ENCODE results near the gene RHEB. TPM values are rescaled to one million over a fixed set of nuclear protein-coding genes. Genes with fewer than 3 reads are reported as not detected.

Gene RHEB
- total RNA-seq, 1 experiment from 2014 or later = 123 TPM

- no peak overlapping the region for H3K27ac Mint-ChIP-seq (ENCODE audit: unreplicated experiment)
- intact Hi-C loops (cut with micrococcal nuclease; ENCODE audit: unreplicated experiment) = no loop called here
- H3K27me3 Mint-ChIP-seq (ENCODE audit: unreplicated experiment) = no peaks in the 10 kb centered on the region
- CTCF ChIA-PET = no interaction called here
- peaks cover 51% of the 10 kb centered on the region for H3K4me1 Mint-ChIP-seq (ENCODE audit: low read depth, unreplicated experiment)
- BruUV-seq (replicated peaks) = no TSS peak
- TF ChIP-seq CTCF (IDR thresholded peaks at IDR 0.05; ENCODE audit: unreplicated experiment) = no peak
- H3K36me3 Mint-ChIP-seq (ENCODE audit: insufficient read depth, unreplicated experiment) = peaks cover 6% of the 10 kb centered on the region
- no peaks in the 10 kb centered on the region for H3K9me3 Mint-ChIP-seq (ENCODE audit: low read depth, unreplicated experiment)
- no peak overlapping the region for H3K4me3 Mint-ChIP-seq (ENCODE audit: low read depth, unreplicated experiment)
- DNase-seq = no peak
Observed at GRCh38 chr7:151501676-151502075, 18.0 kb downstream of the RHEB start.

GRCh38 chr7:151498495-151498894 is 21.2 kb downstream of the RHEB start:
- Mint-ChIP-seq H3K36me3 (ENCODE audit: insufficient read depth, unreplicated experiment) (peaks cover 6% of the 10 kb centered on the region), H3K27me3 (ENCODE audit: unreplicated experiment) (no peaks in the 10 kb centered on the region), H3K4me1 (ENCODE audit: low read depth, unreplicated experiment) (peaks cover 78% of the 10 kb centered on the region), H3K9me3 (ENCODE audit: low read depth, unreplicated experiment) (no peaks in the 10 kb centered on the region), H3K27ac (ENCODE audit: unreplicated experiment) (no peak overlapping the region), H3K4me3 (ENCODE audit: low read depth, unreplicated experiment) (peak overlapping the region; percentile 2)
- no TSS peak for BruUV-seq (replicated peaks)
- intact Hi-C loops (cut with micrococcal nuclease; ENCODE audit: unreplicated experiment) = no loop called here
- TF ChIP-seq CTCF (IDR thresholded peaks at IDR 0.05; ENCODE audit: unreplicated experiment) = no peak
- DNase-seq = no peak
- CTCF ChIA-PET = interaction anchor here (0.6 to 1.2 kb wide), 3 partner anchors 23 to 137 kb away, joined by 3 to 5 read pairs (median 3); no protein-coding TSS in a partner anchor

GRCh38 chr7:151497306-151497871 is 22.3 kb downstream of the RHEB start:
- BruUV-seq (replicated peaks) = no TSS peak
- Mint-ChIP-seq H3K27ac (ENCODE audit: unreplicated experiment) (no peak overlapping the region), H3K4me3 (ENCODE audit: low read depth, unreplicated experiment) (no peak overlapping the region), H3K4me1 (ENCODE audit: low read depth, unreplicated experiment) (peaks cover 79% of the 10 kb centered on the region), H3K27me3 (ENCODE audit: unreplicated experiment) (no peaks in the 10 kb centered on the region), H3K9me3 (ENCODE audit: low read depth, unreplicated experiment) (no peaks in the 10 kb centered on the region), H3K36me3 (ENCODE audit: insufficient read depth, unreplicated experiment) (peaks cover 6% of the 10 kb centered on the region)
- CTCF ChIA-PET = no interaction called here
- intact Hi-C loops (cut with micrococcal nuclease; ENCODE audit: unreplicated experiment) = no loop called here
- no peak for DNase-seq
- TF ChIP-seq CTCF (IDR thresholded peaks at IDR 0.05; ENCODE audit: unreplicated experiment) = no peak

- Mint-ChIP-seq H3K27ac (ENCODE audit: unreplicated experiment) (no peak overlapping the region), H3K36me3 (ENCODE audit: insufficient read depth, unreplicated experiment) (peaks cover 5% of the 10 kb centered on the region), H3K4me1 (ENCODE audit: low read depth, unreplicated experiment) (peaks cover 80% of the 10 kb centered on the region), H3K27me3 (ENCODE audit: unreplicated experiment) (no peaks in the 10 kb centered on the region), H3K9me3 (ENCODE audit: low read depth, unreplicated experiment) (no peaks in the 10 kb centered on the region), H3K4me3 (ENCODE audit: low read depth, unreplicated experiment) (no peak overlapping the region)
- CTCF ChIA-PET = no interaction called here
- no peak for TF ChIP-seq CTCF (IDR thresholded peaks at IDR 0.05; ENCODE audit: unreplicated experiment)
- no TSS peak for BruUV-seq (replicated peaks)
- DNase-seq = no peak
- intact Hi-C loops (cut with micrococcal nuclease; ENCODE audit: unreplicated experiment) = no loop called here
Observed at GRCh38 chr7:151495360-151495759, 24.3 kb downstream of the RHEB start.
